Upper lobe of left lung (tissue), 4 donors: ENCODE results near the gene LGALS7.

Experiments
- CTCF ChIP-seq, 6 experiments: fragments of 450-650 bp in 4 of 6; fragments of 200-600 bp in 2 of 6; sonication (generic) in 2 of 6; IDR thresholded peaks; one replicate each; pipeline ENCODE4 v1.5.1; 2016 to 2019; ENCODE audit warnings: antibody characterized with exemption in 6 of 6
- EP300 ChIP-seq, 4 donors: sonication (generic); formaldehyde crosslinking; IDR thresholded peaks; one replicate each; pipeline ENCODE4 v1.5.1; 2017; ENCODE audit warnings: antibody characterized with exemption in 4 of 4, control low read depth in 2 of 4
- POLR2A ChIP-seq, 4 donors: fragments of 450-650 bp; IDR thresholded peaks; one replicate each; pipeline ENCODE4 v1.5.1; 2016 to 2017; ENCODE audit warnings: antibody characterized with exemption in 4 of 4, mild to moderate bottlenecking in 2 of 4
- POLR2AphosphoS5 ChIP-seq, 2 donors: sonication (generic); formaldehyde crosslinking; IDR thresholded peaks; one replicate each; pipeline ENCODE4 v1.5.1; 2017; ENCODE audit warnings: antibody characterized with exemption in 2 of 2

- TF ChIP-seq EP300 (IDR thresholded peaks at IDR 0.05): no peak
- no peak for TF ChIP-seq CTCF (IDR thresholded peaks at IDR 0.05)
- TF ChIP-seq POLR2A (IDR thresholded peaks at IDR 0.05): no peak
- no peak for TF ChIP-seq POLR2AphosphoS5 (IDR thresholded peaks at IDR 0.05)
These were observed 38.7 kb downstream of the LGALS7 start for GRCh38 chr19:38734426-38735256.
